ENCODE measurements around the gene FAM90A26.
"Not testable (repeated sequence)": the region's sequence is repeated elsewhere in the genome, so short reads cannot be mapped to it uniquely, and the experiment has no call there.

DNA sequence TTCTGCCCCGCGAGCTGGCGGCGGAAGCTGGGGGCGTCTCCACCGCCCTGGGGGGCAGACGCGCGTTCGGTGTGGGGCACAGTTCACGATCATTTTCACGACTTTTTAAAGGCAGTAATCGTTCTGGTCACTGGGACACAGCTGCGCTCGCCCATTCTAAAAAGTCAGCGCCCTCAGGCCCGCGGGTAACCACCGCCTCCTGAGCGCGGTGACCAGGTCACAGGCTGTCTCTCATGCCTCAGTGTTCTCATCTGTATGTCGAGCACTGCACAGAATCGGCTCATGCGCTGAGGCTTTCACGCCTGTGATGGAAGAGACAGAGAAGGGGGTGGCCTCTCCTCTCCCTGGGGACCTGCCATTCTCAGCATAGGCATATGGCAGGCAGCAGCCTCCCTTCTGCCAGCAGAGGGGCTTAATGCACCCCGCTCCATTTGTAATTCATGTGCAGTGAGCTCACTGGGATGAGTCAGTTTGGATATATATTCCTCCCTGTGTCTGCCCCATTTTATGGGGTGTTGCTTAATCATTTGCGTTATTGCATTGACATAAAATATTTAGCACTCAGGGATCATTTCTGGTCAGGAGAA, 16.5 kb upstream of the FAM90A26 start:
- TF ChIP-seq, protein P1, sequence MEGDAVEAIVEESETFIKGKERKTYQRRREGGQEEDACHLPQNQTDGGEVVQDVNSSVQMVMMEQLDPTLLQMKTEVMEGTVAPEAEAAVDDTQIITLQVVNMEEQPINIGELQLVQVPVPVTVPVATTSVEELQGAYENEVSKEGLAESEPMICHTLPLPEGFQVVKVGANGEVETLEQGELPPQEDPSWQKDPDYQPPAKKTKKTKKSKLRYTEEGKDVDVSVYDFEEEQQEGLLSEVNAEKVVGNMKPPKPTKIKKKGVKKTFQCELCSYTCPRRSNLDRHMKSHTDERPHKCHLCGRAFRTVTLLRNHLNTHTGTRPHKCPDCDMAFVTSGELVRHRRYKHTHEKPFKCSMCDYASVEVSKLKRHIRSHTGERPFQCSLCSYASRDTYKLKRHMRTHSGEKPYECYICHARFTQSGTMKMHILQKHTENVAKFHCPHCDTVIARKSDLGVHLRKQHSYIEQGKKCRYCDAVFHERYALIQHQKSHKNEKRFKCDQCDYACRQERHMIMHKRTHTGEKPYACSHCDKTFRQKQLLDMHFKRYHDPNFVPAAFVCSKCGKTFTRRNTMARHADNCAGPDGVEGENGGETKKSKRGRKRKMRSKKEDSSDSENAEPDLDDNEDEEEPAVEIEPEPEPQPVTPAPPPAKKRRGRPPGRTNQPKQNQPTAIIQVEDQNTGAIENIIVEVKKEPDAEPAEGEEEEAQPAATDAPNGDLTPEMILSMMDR (IDR thresholded peaks at IDR 0.05 in 2 of 3, conservative IDR thresholded peaks at IDR 0.05 in 1 of 3; ENCODE audit: borderline replicate concordance in 1 of 3, insufficient read depth in 1 of 3, low read depth in 2 of 3, low read length in 2 of 3) = not testable (repeated sequence)
- TF ChIP-seq SIN3A (IDR thresholded peaks at IDR 0.05; ENCODE audit: low read depth); POLR2A (IDR thresholded peaks at IDR 0.05; ENCODE audit: borderline replicate concordance, extremely low read depth, insufficient read depth, insufficient read length); POLR2AphosphoS5 (IDR thresholded peaks at IDR 0.05; ENCODE audit: low read depth, low read length); JUND (IDR thresholded peaks at IDR 0.05); EZH2phosphoT487 (IDR thresholded peaks at IDR 0.05; ENCODE audit: borderline replicate concordance); ZNF274 (IDR thresholded peaks at IDR 0.05; ENCODE audit: low read depth, low read length); YY1 (IDR thresholded peaks at IDR 0.05; ENCODE audit: extremely low read depth, insufficient replicate concordance, low read depth, low read length); EZH2 (IDR thresholded peaks at IDR 0.05); TCF7L2 (IDR thresholded peaks at IDR 0.05; ENCODE audit: borderline replicate concordance, extremely low read depth, insufficient read depth, insufficient read length); ELF1 (IDR thresholded peaks at IDR 0.05; ENCODE audit: borderline replicate concordance, low read depth): not testable (repeated sequence)
- TF ChIP-seq, protein P2, sequence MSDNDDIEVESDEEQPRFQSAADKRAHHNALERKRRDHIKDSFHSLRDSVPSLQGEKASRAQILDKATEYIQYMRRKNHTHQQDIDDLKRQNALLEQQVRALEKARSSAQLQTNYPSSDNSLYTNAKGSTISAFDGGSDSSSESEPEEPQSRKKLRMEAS (IDR thresholded peaks at IDR 0.05) = peak; percentile 42; the same call in 1 of the 2 replicates
- TF ChIP-seq, protein P3, sequence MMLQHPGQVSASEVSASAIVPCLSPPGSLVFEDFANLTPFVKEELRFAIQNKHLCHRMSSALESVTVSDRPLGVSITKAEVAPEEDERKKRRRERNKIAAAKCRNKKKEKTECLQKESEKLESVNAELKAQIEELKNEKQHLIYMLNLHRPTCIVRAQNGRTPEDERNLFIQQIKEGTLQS (IDR thresholded peaks at IDR 0.05) = not testable (repeated sequence)

Data from HCT116 (cell line).